Gastroesophageal sphincter (tissue), 4 donors: ENCODE measurements around the gene KRT71. TPM values are rescaled to one million over a fixed set of nuclear protein-coding genes. Genes with fewer than 3 reads are reported as not detected.
A peak's percentile ranks its signal among the peaks of the same experiment; 100 is the strongest.

Experiments
- ATAC-seq: fragments of 150-250 bp; one replicate; pipeline ENCODE4 v1.9.1; 2016; ENCODE audit warnings: mild to moderate bottlenecking, moderate library complexity
- H3K27ac ChIP-seq, 4 donors: fragments of 200-600 bp; sonication (generic) in 3 of 4; 1 replicate in 3 of 4; 2 replicates in 1 of 4; pipeline ENCODE4 v1.5.1; 2016 to 2019
- H3K27me3 ChIP-seq: fragments of 200-600 bp; sonication (generic); one replicate; pipeline ENCODE4 v1.5.1; 2019
- H3K36me3 ChIP-seq, 2 donors: fragments of 200-600 bp; sonication (generic); one replicate each; pipeline ENCODE4 v1.5.1; 2019; ENCODE audit warnings: control low read depth in 1 of 2
- H3K4me1 ChIP-seq, 3 donors: fragments of 200-600 bp; sonication (generic); 1 replicate in 2 of 3; 2 replicates in 1 of 3; pipeline ENCODE4 v1.5.1; 2016 to 2019; ENCODE audit warnings: control low read depth in 2 of 3
- H3K4me3 ChIP-seq, 2 donors: fragments of 200-600 bp; sonication (generic); one replicate each; pipeline ENCODE4 v1.5.1; 2019; ENCODE audit warnings: mild to moderate bottlenecking in 1 of 2, moderate library complexity in 1 of 2
- H3K9me3 ChIP-seq, 3 donors: fragments of 200-600 bp; sonication (generic); one replicate each; pipeline ENCODE4 v1.5.1; 2017 to 2019; ENCODE audit warnings: control low read depth in 2 of 3
- CTCF ChIP-seq, 4 experiments: fragments of 200-600 bp in 2 of 4; fragments of 450-650 bp in 2 of 4; sonication (generic) in 1 of 4; IDR thresholded peaks; one replicate each; pipeline ENCODE4 v1.5.1; 2017 to 2019; ENCODE audit warnings: antibody characterized with exemption in 4 of 4, mild to moderate bottlenecking in 2 of 4, moderate library complexity in 2 of 4
- EP300 ChIP-seq: sonication (generic); formaldehyde crosslinking; IDR thresholded peaks from one replicate; pipeline ENCODE4 v1.6.1; 2017; ENCODE audit warnings: antibody characterized with exemption, mild to moderate bottlenecking
- POLR2A ChIP-seq, 2 donors: fragments of 450-650 bp; IDR thresholded peaks; one replicate each; pipeline ENCODE4 v1.6.1; 2017; ENCODE audit warnings: antibody characterized with exemption in 2 of 2, mild to moderate bottlenecking in 2 of 2, moderate library complexity in 1 of 2
- POLR2AphosphoS5 ChIP-seq: sonication (generic); formaldehyde crosslinking; IDR thresholded peaks from one replicate; pipeline ENCODE4 v1.6.1; 2017; ENCODE audit warnings: antibody characterized with exemption
- WGBS, 2 donors: methylation state at CpG; one replicate each; pipeline ENCODE4 v1.1.5; 2018; ENCODE audit warnings: low coverage in 1 of 2; 5-methylcytosine and 5-hydroxymethylcytosine counted together
- total RNA-seq, 4 donors: library from RNA; depleted of rRNA; stranded (reverse); fragments of >200 nt; gene quantifications; one replicate each; pipeline ENCODE4 v1.1.0, GENCODE V29; 2016

Gene KRT71
- total RNA-seq, 4 donors from 2014 or later = not detected

- Histone ChIP-seq H3K27me3 (peaks cover 10% of the 10 kb centered on the region), H3K36me3 (no peaks in the 10 kb centered on the region), H3K4me1 (peaks cover 0 to 8% (median 0%) of the 10 kb centered on the region in 3 donors), H3K27ac (no peak overlapping the region), H3K9me3 (no peaks in the 10 kb centered on the region), H3K4me3 (no peak overlapping the region)
- WGBS, 2 donors = 46% methylated on average over 3 of the region's 4 CpGs; no CpG with 5 or more reads in 1 of the 2 donors
- TF ChIP-seq POLR2AphosphoS5 = peak; percentile 57
- no peak for TF ChIP-seq POLR2A (IDR thresholded peaks at IDR 0.05)
- peak; percentile 78 for ATAC-seq
These were observed 58.4 kb downstream of the KRT71 start for GRCh38 chr12:52494518-52494917.

GRCh38 chr12:52494100-52494499, 58.8 kb downstream of the KRT71 start:
- 83 to 87% methylated on average over 1 of the region's 1 CpG for WGBS, 2 donors
- H3K27ac ChIP-seq = no peak overlapping the region
- TF ChIP-seq POLR2AphosphoS5 (no peak), POLR2A (IDR thresholded peaks at IDR 0.05) (no peak), CTCF (IDR thresholded peaks at IDR 0.05) (no peak), EP300 (no peak)
- H3K9me3 ChIP-seq = no peaks in the 10 kb centered on the region
- ATAC-seq = no peak
- H3K4me3 ChIP-seq = no peak overlapping the region
- H3K4me1 ChIP-seq = peaks cover 0 to 8% (median 0%) of the 10 kb centered on the region in 3 donors
- H3K36me3 ChIP-seq = no peaks in the 10 kb centered on the region
- peaks cover 10% of the 10 kb centered on the region for H3K27me3 ChIP-seq

Other genes starting within 250 kb of the KRT71 start
- gene KRT83, start 231.7 kb downstream of the KRT71 start, total RNA-seq = not detected
- not detected for gene KRT85, start 185.7 kb downstream of the KRT71 start, total RNA-seq
- gene KRT84, start 167.5 kb downstream of the KRT71 start, total RNA-seq = not detected
- gene KRT82, start 146.8 kb downstream of the KRT71 start, total RNA-seq = not detected
- not detected for gene KRT75, start 118.8 kb downstream of the KRT71 start, total RNA-seq
- gene KRT6B, start 101.0 kb downstream of the KRT71 start, total RNA-seq = 10 to 100 TPM in 2 of 4 donors, 1 to 10 TPM in 1, under 1 TPM in 1; 0.54 to 60.8 (median 7.3) TPM
- gene KRT6C, start 79.3 kb downstream of the KRT71 start, total RNA-seq = 10 to 100 TPM in 2 of 4 donors, under 1 TPM in 1, not detected in 1; 0.50 to 52.0 (median 17.1) TPM
- gene KRT6A, start 59.9 kb downstream of the KRT71 start, total RNA-seq = 100 to 1,000 TPM in 1 of 4 donors, 10 to 100 TPM in 2, 1 to 10 TPM in 1; 2.7 to 713 (median 61.8) TPM
- 100 to 1,000 TPM in 1 of 4 donors, 10 to 100 TPM in 1, 1 to 10 TPM in 2; 4.6 to 452 (median 18.6) TPM for gene KRT5, start 32.8 kb downstream of the KRT71 start, total RNA-seq
- not detected for gene KRT74, start 20.7 kb upstream of the KRT71 start, total RNA-seq
- gene KRT72, start 48.3 kb upstream of the KRT71 start, total RNA-seq = not detected
- not detected for gene KRT73, start 65.4 kb upstream of the KRT71 start, total RNA-seq
- gene KRT2, start 99.1 kb upstream of the KRT71 start, total RNA-seq = not detected
- not detected for gene KRT1, start 127.3 kb upstream of the KRT71 start, total RNA-seq
- gene KRT77, start 150.4 kb upstream of the KRT71 start, total RNA-seq = not detected
- under 1 TPM in 1 of 4 donors, not detected in 3; 0.15 TPM for gene KRT76, start 224.2 kb upstream of the KRT71 start, total RNA-seq
- not detected for gene KRT3, start 243.0 kb upstream of the KRT71 start, total RNA-seq